ENCODE results near the gene B9D1. TPM values are rescaled to one million over a fixed set of nuclear protein-coding genes. Genes with fewer than 3 reads are reported as not detected.

B9D1 gene
- total and polyA plus RNA-seq, 2 of the 13 experiments (the other 11 are each of a cell fraction or from before 2014, with no cell fraction given) = 27.7 to 31.1 TPM

- TF ChIP-seq TGIF2 (CRISPR knock-in tag; IDR thresholded peaks at IDR 0.05) = peak; percentile 84
- 0 out of 2 replicates have a peak, but pooled peaks have one; percentile 24 for TF ChIP-seq GLMP (CRISPR knock-in tag; IDR thresholded peaks at IDR 0.05; ENCODE audit: borderline replicate concordance)
- TF ChIP-seq RFX1 (IDR thresholded peaks at IDR 0.05) = no peak
- TF ChIP-seq CHCHD3 (CRISPR knock-in tag; IDR thresholded peaks at IDR 0.05) = peak; percentile 99
- 0 out of 2 replicates have a peak, but pooled peaks have one; percentile 9 for TF ChIP-seq RXRB (CRISPR knock-in tag; IDR thresholded peaks at IDR 0.05; ENCODE audit: borderline replicate concordance)
- TF ChIP-seq ATM (IDR thresholded peaks at IDR 0.05; ENCODE audit: borderline replicate concordance) = no peak
- TF ChIP-seq, protein P1, sequence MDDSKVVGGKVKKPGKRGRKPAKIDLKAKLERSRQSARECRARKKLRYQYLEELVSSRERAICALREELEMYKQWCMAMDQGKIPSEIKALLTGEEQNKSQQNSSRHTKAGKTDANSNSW (CRISPR knock-in tag; IDR thresholded peaks at IDR 0.05; ENCODE audit: borderline replicate concordance) = peak; percentile 88
- peak; percentile 87 for TF ChIP-seq ZNF331 (CRISPR knock-in tag; IDR thresholded peaks at IDR 0.05)
- TF ChIP-seq, protein P2, sequence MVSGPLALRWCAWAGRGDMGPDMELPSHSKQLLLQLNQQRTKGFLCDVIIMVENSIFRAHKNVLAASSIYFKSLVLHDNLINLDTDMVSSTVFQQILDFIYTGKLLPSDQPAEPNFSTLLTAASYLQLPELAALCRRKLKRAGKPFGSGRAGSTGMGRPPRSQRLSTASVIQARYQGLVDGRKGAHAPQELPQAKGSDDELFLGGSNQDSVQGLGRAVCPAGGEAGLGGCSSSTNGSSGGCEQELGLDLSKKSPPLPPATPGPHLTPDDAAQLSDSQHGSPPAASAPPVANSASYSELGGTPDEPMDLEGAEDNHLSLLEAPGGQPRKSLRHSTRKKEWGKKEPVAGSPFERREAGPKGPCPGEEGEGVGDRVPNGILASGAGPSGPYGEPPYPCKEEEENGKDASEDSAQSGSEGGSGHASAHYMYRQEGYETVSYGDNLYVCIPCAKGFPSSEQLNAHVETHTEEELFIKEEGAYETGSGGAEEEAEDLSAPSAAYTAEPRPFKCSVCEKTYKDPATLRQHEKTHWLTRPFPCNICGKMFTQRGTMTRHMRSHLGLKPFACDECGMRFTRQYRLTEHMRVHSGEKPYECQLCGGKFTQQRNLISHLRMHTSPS (CRISPR knock-in tag; IDR thresholded peaks at IDR 0.05; ENCODE audit: low read depth) = peak; percentile 33; the same call in 1 of the 2 replicates
- no peak for TF ChIP-seq ATF1 (CRISPR knock-in tag; IDR thresholded peaks at IDR 0.05)
- peak; percentile 67; the same call in 1 of the 2 replicates for TF ChIP-seq GATAD2A (CRISPR knock-in tag; IDR thresholded peaks at IDR 0.05)
- TF ChIP-seq CBX1 (IDR thresholded peaks at IDR 0.05; ENCODE audit: low read depth) = peak; percentile 16
- no peak for TF ChIP-seq SOX13 (IDR thresholded peaks at IDR 0.05)
- TF ChIP-seq SOX13 (CRISPR knock-in tag; conservative IDR thresholded peaks at IDR 0.05 in 1 of 2, IDR thresholded peaks at IDR 0.05 in 1 of 2) = 0 out of 4 replicates have a peak, but pooled peaks of 1 of the 2 experiments have one; percentile 19
- peak; percentile 99 for TF ChIP-seq MAX (IDR thresholded peaks at IDR 0.05)
- TF ChIP-seq ZNF552 (CRISPR knock-in tag; IDR thresholded peaks at IDR 0.05; ENCODE audit: borderline replicate concordance) = peak; percentile 75; the same call in 1 of the 2 replicates
- TF ChIP-seq, protein P3, sequence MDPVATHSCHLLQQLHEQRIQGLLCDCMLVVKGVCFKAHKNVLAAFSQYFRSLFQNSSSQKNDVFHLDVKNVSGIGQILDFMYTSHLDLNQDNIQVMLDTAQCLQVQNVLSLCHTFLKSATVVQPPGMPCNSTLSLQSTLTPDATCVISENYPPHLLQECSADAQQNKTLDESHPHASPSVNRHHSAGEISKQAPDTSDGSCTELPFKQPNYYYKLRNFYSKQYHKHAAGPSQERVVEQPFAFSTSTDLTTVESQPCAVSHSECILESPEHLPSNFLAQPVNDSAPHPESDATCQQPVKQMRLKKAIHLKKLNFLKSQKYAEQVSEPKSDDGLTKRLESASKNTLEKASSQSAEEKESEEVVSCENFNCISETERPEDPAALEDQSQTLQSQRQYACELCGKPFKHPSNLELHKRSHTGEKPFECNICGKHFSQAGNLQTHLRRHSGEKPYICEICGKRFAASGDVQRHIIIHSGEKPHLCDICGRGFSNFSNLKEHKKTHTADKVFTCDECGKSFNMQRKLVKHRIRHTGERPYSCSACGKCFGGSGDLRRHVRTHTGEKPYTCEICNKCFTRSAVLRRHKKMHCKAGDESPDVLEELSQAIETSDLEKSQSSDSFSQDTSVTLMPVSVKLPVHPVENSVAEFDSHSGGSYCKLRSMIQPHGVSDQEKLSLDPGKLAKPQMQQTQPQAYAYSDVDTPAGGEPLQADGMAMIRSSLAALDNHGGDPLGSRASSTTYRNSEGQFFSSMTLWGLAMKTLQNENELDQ (CRISPR knock-in tag; IDR thresholded peaks at IDR 0.05; ENCODE audit: borderline replicate concordance) = no peak
- 0 out of 2 replicates have a peak, but pooled peaks have one; percentile 66 for TF ChIP-seq ZNF773 (CRISPR knock-in tag; IDR thresholded peaks at IDR 0.05; ENCODE audit: borderline replicate concordance)
- TF ChIP-seq ESRRA (CRISPR knock-in tag; IDR thresholded peaks at IDR 0.05; ENCODE audit: low read depth) = 0 out of 2 replicates have a peak, but pooled peaks have one; percentile 37
- peak; percentile 87 for TF ChIP-seq ZNF574 (CRISPR knock-in tag; IDR thresholded peaks at IDR 0.05)
- peak; percentile 88 for TF ChIP-seq ZNF607 (CRISPR knock-in tag; IDR thresholded peaks at IDR 0.05; ENCODE audit: borderline replicate concordance)
Observed at GRCh38 chr17:19336938-19337711, 25.4 kb downstream of the B9D1 start (continued).
